Ovary (tissue), 9 donors: ENCODE data around the gene ATRNL1. TPM values are rescaled to one million over a fixed set of nuclear protein-coding genes. Genes with fewer than 3 reads are reported as not detected.
"Not testable (repeated sequence)": the region's sequence is repeated elsewhere in the genome, so short reads cannot be mapped to it uniquely, and the experiment has no call there.

ENCODE experiments used
- DNase-seq, 5 donors: peaks; one replicate each; pipeline ENCODE4 v3.0.0-alpha.2; 2019 to 2020
- H3K27ac ChIP-seq, 2 donors: fragments of 200-600 bp; one replicate each; pipeline versions ENCODE4 v1.5.1 to v1.8.0; 2019 to 2022
- H3K27me3 ChIP-seq: fragments of 200-600 bp; one replicate; pipeline ENCODE4 v1.8.0; 2022
- H3K36me3 ChIP-seq: fragments of 200-600 bp; sonication (generic); one replicate; pipeline ENCODE4 v1.5.1; 2019
- H3K4me1 ChIP-seq: one replicate; pipeline ENCODE4 v1.8.1; 2013; ENCODE audit warnings: mild to moderate bottlenecking, moderate library complexity; ENCODE audit not compliant: insufficient read depth
- H3K4me3 ChIP-seq: fragments of 200-600 bp; sonication (generic); one replicate; pipeline ENCODE4 v1.5.1; 2017
- H3K9me3 ChIP-seq, 2 donors: fragments of 200-600 bp in 1 of 2; sonication (generic) in 1 of 2; one replicate each; pipeline versions ENCODE4 v1.5.1 to v1.8.1; 2013 to 2019; ENCODE audit warnings: mild to moderate bottlenecking in 1 of 2, moderate library complexity in 1 of 2
- EP300 ChIP-seq: sonication (generic); formaldehyde crosslinking; IDR thresholded peaks from one replicate; pipeline ENCODE4 v1.6.1; 2017; ENCODE audit warnings: antibody characterized with exemption
- POLR2A ChIP-seq: fragments of 450-650 bp; IDR thresholded peaks from one replicate; pipeline ENCODE4 v1.6.1; 2017; ENCODE audit warnings: antibody characterized with exemption, mild to moderate bottlenecking, moderate library complexity
- WGBS, 3 donors: extraction: QIAGEN DNeasy Blood & Tissue Kit in 1 of 3; methylation state at CpG; one replicate each; pipeline versions ENCODE4 v1.1.5 to v1.1.7; 2013 to 2017; 5-methylcytosine and 5-hydroxymethylcytosine counted together
- intact Hi-C, 4 donors: fragments of 100-400 bp; cut with DNase I; formaldehyde crosslinking; loops; one replicate each; pipeline versions ENCODE4 v1.11.0 to v1.15.1; 2022 to 2023
- polyA plus RNA-seq, 2 donors: library from polyadenylated mRNA; stranded (reverse); fragments of 200-250 nt in 1 of 2; fragments of 350-450 nt in 1 of 2; fragmentation: Illumina TruSeq in 1 of 2; extraction: RNeasy Lipid Tissue Mini Kit (QIAGEN cat#74804) in 1 of 2; gene quantifications; one replicate each; pipeline ENCODE4 v1.2.3, GENCODE V29; 2013 to 2014
- total RNA-seq, 7 donors: library from RNA; depleted of rRNA in 2 of 7; stranded (reverse); fragments of >200 nt in 2 of 7; fragmentation: NEBNext Ultra II Directional in 3 of 7; extraction: Animal tissue kit (Norgen Biotek cat#: 25700) in 3 of 7; gene quantifications; one replicate each; pipeline versions ENCODE4 v1.1.0 to v1.2.4, GENCODE V29; 2016 to 2023
- TF ChIP-seq, protein P1 (sequence below), 3 donors: fragments of 450-650 bp in 2 of 3; fragments of 200-600 bp in 1 of 3; IDR thresholded peaks; one replicate each; pipeline versions ENCODE4 v1.5.1 to v1.8.0; 2016 to 2022; ENCODE audit warnings: antibody characterized with exemption in 3 of 3, mild to moderate bottlenecking in 1 of 3
- donor health status: DM: no; HTN: no; CAD: no; lungs with moderate emphysema.
- donor health status: DM: no; HTN: no; CAD: no.
- donor health status: Bipolar disorder and iron deficiency.
- donor health status: DM: yes; HTN: yes; CAD: no.
- donor health status: DM: no; HTN: no; CAD: no.
- donor health status: DM: yes; HTN: yes; CAD: no.

The ATRNL1 gene
- total and polyA plus RNA-seq, 9 donors, result 8.1 to 119 (median 77.8) TPM

- TF ChIP-seq POLR2A, result no peak
- no peak for TF ChIP-seq EP300
- TF ChIP-seq, protein P1, sequence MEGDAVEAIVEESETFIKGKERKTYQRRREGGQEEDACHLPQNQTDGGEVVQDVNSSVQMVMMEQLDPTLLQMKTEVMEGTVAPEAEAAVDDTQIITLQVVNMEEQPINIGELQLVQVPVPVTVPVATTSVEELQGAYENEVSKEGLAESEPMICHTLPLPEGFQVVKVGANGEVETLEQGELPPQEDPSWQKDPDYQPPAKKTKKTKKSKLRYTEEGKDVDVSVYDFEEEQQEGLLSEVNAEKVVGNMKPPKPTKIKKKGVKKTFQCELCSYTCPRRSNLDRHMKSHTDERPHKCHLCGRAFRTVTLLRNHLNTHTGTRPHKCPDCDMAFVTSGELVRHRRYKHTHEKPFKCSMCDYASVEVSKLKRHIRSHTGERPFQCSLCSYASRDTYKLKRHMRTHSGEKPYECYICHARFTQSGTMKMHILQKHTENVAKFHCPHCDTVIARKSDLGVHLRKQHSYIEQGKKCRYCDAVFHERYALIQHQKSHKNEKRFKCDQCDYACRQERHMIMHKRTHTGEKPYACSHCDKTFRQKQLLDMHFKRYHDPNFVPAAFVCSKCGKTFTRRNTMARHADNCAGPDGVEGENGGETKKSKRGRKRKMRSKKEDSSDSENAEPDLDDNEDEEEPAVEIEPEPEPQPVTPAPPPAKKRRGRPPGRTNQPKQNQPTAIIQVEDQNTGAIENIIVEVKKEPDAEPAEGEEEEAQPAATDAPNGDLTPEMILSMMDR (IDR thresholded peaks at IDR 0.05), result no peak
- Histone ChIP-seq H3K4me1 (no peaks in the 10 kb centered on the region), H3K4me3 (no peak overlapping the region), H3K36me3 (no peaks in the 10 kb centered on the region), H3K27me3 (no peaks in the 10 kb centered on the region), H3K27ac (no peak overlapping the region), H3K9me3 (no peaks in the 10 kb centered on the region)
- no peak for DNase-seq
- intact Hi-C loops, result no loop called here
- 92 to 95% (median 95%) methylated on average over 2 of the region's 2 CpGs for WGBS, 3 donors
Measured at GRCh38 chr10:115164220-115164619, 71.1 kb downstream of the ATRNL1 start.

- 87 to 97% (median 94%) methylated on average over 2 of the region's 2 CpGs for WGBS, 3 donors
- no peak overlapping the region for H3K4me3 ChIP-seq
- H3K27ac ChIP-seq, result no peak overlapping the region
- H3K36me3 ChIP-seq, result no peaks in the 10 kb centered on the region
- H3K9me3 ChIP-seq, result no peaks in the 10 kb centered on the region
- DNase-seq, result no peak
- H3K27me3 ChIP-seq, result no peaks in the 10 kb centered on the region
- intact Hi-C loops, result no loop called here
- no peaks in the 10 kb centered on the region for H3K4me1 ChIP-seq
- TF ChIP-seq, protein P1 (IDR thresholded peaks at IDR 0.05), result no peak
- no peak for TF ChIP-seq POLR2A
- no peak for TF ChIP-seq EP300
Measured at GRCh38 chr10:115167751-115168150, 74.6 kb downstream of the ATRNL1 start.

GRCh38 chr10:115171392-115171960, 78.3 kb downstream of the ATRNL1 start:
- H3K27ac ChIP-seq, result no peak overlapping the region
- no peaks in the 10 kb centered on the region for H3K9me3 ChIP-seq
- intact Hi-C loops, result no loop called here
- TF ChIP-seq EP300 (no peak), POLR2A (no peak)
- TF ChIP-seq, protein P1 (IDR thresholded peaks at IDR 0.05), result no peak
- DNase-seq, result no peak
- H3K27me3 ChIP-seq, result no peaks in the 10 kb centered on the region
- no peak overlapping the region for H3K4me3 ChIP-seq
- H3K36me3 ChIP-seq, result no peaks in the 10 kb centered on the region
- WGBS, 3 donors, result 0 to 14% (median 1%) methylated on average over 1 of the region's 1 CpG
- H3K4me1 ChIP-seq, result no peaks in the 10 kb centered on the region

DNA sequence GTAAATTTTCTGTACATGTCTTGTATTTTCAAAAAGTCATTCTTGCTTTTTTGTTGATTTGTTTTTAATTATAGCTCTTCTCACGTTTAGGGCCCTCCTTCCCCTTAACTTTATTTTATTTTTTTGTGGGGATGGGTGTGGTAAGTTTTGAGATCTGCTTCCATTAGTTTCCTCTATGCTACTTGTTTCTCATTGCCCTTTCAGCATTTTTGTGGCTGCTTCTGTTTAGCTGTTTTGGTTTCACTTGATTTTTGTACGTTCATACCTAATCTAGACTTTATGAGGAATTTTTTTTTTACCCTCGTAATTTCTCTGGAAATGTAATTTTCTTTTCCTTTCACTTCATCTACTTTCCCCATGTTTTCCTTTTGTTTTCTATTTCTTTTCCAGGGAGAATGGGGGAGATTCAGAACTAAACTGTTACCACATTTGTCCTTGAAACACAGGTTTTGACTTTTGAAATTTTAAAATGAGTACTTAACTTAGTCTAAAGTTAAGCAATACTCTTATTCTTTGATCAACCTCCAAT, 80.8 kb downstream of the ATRNL1 start:
- no peak for TF ChIP-seq POLR2A
- TF ChIP-seq, protein P1 (IDR thresholded peaks at IDR 0.05), result no peak
- no peak for TF ChIP-seq EP300
- no peaks in the 10 kb centered on the region for H3K4me1 ChIP-seq
- no peaks in the 10 kb centered on the region for H3K9me3 ChIP-seq
- H3K27me3 ChIP-seq, result no peaks in the 10 kb centered on the region
- 11 to 26% (median 17%) methylated on average over 3 of the region's 3 CpGs for WGBS, 3 donors
- peak overlapping the region in 1 of 2 donors; percentile 11 for H3K27ac ChIP-seq
- no peaks in the 10 kb centered on the region for H3K36me3 ChIP-seq
- no peak overlapping the region for H3K4me3 ChIP-seq
- DNase-seq, result no peak
- intact Hi-C loops, result no loop called here

DNA sequence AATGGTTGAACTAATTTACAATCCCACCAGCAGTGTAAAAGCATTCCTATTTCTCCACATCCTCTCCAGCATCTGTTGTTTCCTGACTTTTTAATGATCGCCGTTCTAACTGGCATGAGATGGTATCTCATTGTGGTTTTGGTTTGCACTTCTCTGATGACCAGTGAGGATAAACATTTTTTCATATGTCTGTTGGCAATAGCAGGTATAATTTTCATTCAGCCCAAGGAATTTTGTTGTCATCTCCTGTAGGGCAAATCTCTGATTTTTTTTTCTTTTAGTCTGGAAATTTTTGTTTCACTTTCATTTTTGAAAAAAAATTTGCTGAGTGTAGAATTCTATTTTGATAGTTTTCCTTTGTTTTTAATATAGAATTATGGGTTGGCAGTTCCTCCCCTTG, 114.1 kb downstream of the ATRNL1 start:
- H3K27me3 ChIP-seq, H3K4me3 ChIP-seq, H3K4me1 ChIP-seq, H3K36me3 ChIP-seq, intact Hi-C loops, H3K27ac ChIP-seq, H3K9me3 ChIP-seq, DNase-seq: not testable (repeated sequence)
- WGBS, 3 donors, result 84 to 92% (median 87%) methylated on average over 2 of the region's 2 CpGs
